SH-SY5Y (cell line): ENCODE results near the gene PRKCB.

Source experiments
- GATA2 ChIP-seq: IDR thresholded peaks from 2 replicates; pipeline ENCODE4 v1.6.1; 2011; ENCODE audit warnings: mild to moderate bottlenecking, low read depth, low read length
- GATA3 ChIP-seq: IDR thresholded peaks from 2 replicates; pipeline ENCODE4 v1.6.1; 2011; ENCODE audit warnings: low read depth, mild to moderate bottlenecking, low read length, moderate library complexity

Gene PRKCB

DNA sequence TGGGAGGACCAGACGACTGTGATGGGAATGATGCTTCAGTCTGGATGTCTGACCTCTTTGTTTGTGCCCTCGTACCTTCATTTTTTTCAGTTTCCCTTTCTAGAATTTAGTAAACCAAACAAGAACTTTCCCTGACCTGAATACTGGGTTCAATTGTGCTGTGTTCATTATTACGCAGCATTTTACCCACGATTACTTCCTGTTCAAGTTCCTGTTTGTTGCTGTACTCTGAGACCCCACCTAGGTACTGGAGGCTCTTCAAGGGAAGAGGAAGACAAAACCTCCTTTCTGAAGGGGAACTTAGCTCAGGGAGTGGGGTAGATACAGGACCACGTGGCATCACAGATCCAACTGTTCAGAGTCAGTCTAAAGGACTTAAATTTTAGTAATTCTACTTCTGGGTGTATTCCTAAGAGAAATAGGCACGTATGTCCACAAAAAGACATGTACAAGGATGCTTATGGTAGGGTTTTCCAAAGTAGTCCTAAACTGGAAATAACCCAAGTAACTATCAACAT, 9.2 kb upstream of the PRKCB start:
- TF ChIP-seq GATA3 (no peak), GATA2 (no peak)

DNA sequence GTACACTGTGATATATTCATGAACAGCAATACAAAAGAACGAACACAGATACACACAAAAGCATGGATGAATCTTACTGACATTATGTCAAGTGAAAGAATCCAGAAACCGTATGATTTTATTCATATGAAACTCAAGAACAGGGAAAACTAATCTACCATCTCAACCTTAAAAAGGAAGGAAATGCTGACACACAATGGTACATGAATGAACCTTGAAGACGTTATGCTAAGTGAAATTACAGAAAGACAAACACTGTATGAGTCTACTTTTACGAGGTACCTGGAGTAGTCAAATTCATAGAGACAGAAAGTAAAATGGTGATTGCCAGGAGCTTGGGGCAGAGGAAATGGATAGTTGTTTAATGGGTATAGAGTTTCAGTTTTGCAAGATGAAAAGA, 8.7 kb upstream of the PRKCB start:
- TF ChIP-seq GATA3, result no peak
- no peak for TF ChIP-seq GATA2

DNA sequence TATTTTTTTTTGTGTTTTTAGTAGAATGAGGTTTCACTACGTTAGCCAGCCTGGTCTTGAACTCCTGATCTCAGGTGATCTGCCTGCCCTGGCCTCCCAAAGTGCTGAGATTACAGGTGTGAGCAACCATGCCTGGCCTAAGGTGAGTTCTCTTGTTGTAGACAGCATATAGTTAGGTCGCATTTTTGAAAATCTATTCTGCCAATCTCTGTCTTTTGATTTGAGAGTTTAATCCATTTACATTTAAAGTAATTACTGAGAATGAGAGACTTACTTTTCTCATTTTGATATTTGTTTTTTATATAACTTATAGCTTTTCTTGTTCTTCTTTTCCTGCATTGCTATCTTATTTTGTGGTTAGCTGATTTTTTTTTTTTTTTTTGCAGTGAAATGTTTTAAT, 6.3 kb upstream of the PRKCB start:
- no peak for TF ChIP-seq GATA3
- TF ChIP-seq GATA2, result no peak

DNA sequence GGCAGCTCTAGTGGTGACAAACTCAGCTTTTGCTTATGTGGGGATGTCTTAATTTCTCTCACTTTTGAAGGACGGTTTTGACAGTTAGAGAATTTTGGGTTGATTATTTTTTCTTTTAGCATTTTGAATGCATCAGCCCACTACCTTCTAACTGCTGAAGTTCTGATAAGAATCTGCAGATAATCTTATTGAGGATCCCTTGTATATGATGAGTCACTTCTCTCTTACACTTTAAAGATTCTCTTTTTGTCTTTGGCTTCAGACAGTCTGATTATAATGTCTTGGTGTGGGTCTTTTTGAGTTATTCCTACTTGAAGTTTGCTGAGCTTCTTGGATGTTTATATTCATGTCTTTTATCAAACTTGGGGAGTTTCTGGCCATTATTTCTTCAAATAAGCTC, 5.5 kb upstream of the PRKCB start:
- TF ChIP-seq GATA2 (no peak), GATA3 (no peak)

DNA sequence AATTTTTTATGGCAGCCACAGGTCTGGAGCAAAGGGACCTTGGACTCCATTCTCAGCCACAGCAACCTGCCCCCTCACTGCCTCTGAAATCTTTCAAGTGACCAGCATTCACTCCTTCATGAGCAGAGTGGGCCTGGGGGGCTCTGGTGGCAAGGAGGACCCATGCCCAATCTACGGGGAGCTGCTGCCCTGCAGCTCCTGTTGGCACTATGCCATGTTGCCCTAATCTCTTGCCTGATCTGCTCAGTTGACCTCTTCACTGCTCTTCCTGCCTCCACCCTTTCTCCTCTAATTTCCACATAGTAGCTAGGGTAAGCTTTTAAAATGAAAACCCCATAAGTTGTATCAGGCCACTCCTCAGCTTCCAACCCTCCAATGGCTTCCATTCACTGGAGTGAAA, 2.9 kb upstream of the PRKCB start:
- TF ChIP-seq GATA3, result no peak
- TF ChIP-seq GATA2, result no peak

DNA sequence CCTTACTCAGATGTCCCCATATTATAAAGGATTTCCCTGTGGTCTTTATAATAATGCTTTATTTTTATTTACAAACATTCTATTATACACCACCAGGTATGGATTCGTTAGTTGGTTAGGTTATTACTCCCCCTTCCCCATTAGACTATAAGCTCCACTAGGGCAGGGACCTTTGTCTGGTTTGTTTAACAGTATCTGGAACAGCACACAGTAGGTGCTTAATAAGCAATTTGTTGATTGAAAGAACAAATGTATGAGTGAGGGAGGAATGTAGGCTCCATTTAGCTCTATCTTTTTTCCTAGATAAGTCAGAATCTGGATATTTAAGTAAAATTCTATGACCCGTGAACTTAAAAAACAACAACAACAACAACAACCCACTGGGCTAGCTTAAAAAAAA, 2.3 kb upstream of the PRKCB start:
- no peak for TF ChIP-seq GATA2
- no peak for TF ChIP-seq GATA3

DNA sequence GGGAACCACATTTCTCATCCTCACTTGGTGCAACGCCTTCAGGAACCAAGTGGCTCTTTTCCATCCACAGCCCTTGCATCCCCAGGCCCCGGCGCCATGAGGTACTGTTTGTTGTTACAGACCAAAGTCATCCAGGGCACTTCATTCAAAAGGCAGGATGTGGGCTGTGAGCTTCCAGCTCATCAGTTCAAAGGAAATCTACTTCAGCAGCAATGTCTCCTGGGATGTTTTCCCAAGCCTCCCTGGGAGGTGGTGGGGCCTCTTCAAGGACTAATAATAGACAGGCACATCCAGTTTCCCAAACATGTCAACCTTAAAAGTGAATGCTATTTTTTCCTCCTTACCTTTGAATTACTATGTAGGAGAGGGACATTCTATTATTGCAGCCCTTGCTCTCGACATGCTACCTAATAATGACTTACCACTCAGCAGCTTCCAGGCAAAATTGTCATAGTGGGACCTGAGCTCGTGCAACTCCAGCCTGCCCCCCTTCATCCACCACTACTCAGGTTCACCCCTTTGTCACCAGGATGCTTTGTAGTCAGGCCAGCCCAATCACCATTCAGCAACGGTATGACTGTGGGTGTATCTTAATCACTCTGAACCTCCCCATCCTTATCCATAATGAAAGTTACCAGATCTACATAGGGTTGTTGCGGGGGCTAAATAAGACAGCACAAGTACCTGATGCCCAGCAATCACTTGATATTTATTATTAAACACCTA, 1.7 kb upstream of the PRKCB start:
- TF ChIP-seq GATA3, result no peak
- TF ChIP-seq GATA2, result no peak

DNA sequence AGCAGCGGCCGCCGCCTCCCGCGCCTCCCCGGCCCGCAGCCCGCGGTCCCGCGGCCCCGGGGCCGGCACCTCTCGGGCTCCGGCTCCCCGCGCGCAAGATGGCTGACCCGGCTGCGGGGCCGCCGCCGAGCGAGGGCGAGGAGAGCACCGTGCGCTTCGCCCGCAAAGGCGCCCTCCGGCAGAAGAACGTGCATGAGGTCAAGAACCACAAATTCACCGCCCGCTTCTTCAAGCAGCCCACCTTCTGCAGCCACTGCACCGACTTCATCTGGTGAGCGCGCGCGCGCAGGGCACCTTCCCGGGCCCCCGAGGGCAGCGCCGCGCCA, 258 bp downstream of the PRKCB start:
- TF ChIP-seq GATA2 (no peak), GATA3 (no peak)

DNA sequence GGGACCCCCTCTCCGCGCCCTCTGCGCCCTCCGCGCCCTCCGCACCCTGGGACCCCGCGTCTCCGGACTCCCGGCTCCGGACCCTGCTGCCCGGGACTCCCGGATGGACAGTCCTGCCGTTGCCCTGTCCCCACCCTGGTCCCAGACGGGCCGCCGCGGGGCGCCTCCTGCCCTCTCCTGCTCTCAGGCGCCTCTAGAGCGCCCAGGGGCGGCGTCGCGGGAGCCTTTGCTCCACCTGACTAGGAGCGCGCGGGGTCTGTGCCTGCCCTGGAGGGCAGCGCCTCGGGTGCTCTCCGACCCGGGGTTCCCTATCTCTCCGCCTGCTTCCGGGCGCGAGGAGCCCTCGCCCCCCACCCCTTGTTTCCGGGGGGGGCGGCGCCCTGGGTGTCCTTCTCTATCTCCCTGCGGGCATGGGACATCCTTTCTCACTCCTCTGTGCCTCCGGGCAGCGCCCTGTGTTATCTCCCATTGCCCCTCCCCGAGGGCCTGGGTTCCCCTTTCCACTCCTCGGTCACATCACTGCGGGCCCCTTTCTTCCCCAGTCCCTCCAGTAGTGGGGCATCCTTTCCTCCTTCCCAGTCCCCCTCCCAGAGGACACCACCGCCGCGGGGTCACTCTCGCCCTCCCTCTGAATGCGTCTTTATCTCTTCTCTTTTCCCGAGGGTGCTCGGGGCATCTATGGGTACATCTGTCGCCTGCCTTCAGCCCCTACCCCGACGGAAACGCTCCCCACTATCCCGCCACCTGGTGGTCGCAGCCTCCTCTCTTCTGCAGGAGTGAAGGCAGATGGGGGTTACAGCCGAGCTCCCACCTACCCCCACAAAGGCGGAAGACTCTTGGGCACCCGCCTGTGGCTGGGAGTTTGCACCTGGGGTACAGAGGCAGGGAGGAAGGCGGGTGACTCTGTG, 875 bp downstream of the PRKCB start:
- TF ChIP-seq GATA2, result no peak
- TF ChIP-seq GATA3, result no peak

DNA sequence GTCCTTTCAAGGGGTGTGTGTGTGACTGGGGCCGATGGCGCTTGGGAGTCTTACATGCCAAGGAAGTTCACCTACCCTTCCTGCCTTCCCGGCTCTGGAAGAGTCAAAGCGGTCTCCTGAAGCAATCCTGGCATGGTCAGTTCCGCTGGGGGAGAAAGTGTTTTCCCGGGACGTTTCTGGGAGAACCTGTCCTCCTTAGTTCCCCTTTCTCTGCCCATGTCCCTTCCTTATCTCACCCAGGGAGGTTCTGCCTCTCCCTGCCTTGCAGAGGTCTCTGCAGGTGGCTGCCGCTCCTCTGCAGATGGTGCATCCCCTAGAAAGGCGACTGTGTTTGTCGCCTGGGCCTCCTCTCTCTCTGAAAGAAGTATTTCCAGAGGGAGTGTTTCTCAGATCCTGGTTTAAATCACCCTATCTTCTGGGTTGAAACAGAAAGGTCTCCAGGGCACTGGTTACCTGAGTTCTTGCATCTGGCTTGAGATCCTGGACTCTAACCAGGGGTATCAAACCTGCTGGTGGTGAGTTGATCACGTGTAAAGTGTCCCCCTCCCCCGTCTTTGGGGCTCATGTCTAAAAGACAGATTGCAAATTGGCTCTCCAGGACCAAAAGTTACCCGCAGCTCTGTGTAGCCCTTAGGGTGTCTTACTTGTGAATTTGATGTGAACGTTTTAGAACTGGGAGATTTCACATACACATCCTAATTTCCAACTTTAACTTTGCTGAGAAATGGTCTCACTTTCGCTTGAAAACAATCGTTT, 1.9 kb downstream of the PRKCB start:
- TF ChIP-seq GATA3, result no peak
- no peak for TF ChIP-seq GATA2

DNA sequence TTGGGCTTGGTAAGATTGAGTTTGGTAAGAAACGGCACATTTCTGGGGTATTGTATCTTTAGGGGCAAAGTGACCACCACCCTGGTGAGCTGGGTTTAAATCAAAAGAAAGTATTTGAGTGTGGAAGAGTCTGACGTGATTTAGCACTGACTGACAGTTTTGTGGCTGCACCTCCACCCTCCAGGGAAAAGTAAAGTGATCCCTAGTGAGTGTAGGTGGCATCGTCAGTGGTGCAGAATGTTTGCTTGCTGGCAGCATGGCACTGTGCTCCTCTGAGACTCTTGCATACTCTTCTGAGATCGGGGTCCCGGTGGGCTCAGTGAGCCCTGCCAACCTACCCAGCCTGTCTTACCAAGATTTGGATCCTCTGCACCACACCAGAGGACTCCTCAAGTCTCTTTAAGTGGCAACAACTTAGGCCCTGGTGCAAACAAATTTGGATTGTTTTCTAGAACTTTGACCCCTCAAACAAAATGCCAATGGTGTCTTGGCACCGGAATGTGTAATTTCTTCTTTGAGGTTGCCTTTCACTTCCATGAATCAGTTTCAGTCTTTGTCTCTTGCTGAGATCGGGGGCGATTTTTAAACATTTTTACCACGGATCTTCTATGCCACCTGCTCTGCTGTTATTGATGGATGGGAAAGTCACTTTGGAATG, 2.8 kb downstream of the PRKCB start:
- TF ChIP-seq GATA3 (no peak), GATA2 (no peak)

DNA sequence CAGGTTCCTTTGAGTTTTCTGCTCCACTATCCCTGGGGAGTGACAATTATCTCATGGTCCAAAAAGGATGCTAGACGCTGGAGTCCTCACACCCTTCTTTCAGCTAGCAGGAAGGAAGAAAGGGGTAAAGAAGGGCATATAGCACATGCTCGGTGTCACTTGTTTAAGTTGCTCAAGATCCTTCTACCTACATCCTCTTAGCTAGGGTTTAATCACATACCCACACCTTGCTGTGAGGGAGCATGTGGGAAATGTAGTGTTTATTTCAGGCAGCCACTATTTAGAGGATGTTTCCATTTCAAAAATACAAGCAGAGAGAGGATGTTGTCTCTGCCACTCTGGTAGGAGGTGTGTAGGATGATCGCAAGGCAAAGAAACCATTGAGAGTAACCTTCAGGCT, 4.5 kb downstream of the PRKCB start:
- TF ChIP-seq GATA3 (no peak), GATA2 (no peak)

DNA sequence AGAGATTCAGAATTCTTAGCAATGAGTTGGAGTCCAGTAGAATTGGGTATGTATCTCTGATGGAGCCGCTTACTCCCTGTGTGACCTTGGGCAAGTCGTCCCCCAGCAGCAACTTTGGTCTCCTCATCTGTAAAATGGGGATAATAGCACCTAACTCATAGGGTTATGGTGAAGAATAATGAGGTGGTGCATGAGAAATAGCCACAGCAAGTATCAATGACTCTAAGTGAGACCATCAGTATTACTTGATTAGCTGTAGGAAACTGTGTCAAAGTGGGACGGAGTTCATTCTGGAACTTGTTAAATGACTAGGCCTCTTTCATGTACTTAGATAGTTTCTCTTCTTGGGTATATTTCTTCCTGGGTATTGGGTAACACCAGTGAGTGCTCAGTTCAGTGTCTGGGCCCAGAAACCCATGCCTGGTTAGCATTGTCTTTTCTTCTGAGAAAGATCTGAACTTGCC, 6.4 kb downstream of the PRKCB start:
- TF ChIP-seq GATA2, result no peak
- no peak for TF ChIP-seq GATA3

DNA sequence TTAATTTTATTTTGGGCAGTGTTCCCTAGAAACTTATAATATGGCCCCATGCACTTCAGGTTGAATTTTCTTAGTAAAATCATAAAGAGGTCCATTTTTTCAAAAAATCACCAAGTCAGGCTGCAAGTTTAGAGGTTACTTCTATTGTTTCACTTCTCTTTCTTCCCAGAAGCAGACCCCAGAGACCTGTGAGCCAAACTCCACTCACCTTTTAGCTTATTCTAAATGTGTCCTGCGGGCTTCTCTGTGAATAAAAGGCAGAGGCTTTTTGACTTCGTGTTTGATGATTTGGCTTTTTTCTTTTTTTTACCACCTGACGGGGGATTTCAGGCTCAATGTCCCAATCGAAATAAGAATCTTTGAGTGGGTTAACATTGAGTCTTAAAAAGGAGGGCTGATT, 7.4 kb downstream of the PRKCB start:
- TF ChIP-seq GATA2 (no peak), GATA3 (no peak)

DNA sequence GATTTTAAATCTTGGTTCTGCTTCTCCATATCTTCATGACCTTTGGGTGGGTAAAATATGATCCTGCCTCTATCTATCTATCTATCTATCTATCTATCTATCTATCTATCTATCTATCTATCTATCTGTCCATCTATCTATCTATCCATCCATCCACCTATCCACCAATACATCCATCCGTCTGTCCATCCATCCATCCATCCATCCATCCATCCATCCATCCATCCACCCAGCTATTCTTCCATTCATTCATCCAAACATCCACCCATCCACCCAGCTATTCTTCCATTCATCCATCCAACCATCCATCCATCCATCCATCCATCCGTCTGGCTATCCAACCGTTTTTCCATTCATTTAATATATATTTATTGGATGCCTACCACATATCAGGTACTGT, 11.5 kb downstream of the PRKCB start:
- TF ChIP-seq GATA3 (no peak), GATA2 (no peak)
